PC-9 (cell line): Measurements from ENCODE around the gene EEF1AKMT3. TPM values are rescaled to one million over a fixed set of nuclear protein-coding genes. Genes with fewer than 3 reads are reported as not detected.

Experiments used
- Bru-seq: library from RNA; stranded (reverse); fragments of 400-500 nt; gene quantifications from one replicate; lab custom pipeline; 2021; lab: Mats Ljungman, UMichigan
- BruChase-seq, 2 experiments: library from RNA; stranded (reverse); fragments of 400-500 nt; gene quantifications; one replicate each; lab custom pipeline; 2021; lab: Mats Ljungman, UMichigan
- BruUV-seq: library from RNA; stranded (reverse); fragments of 400-500 nt; replicated peaks from 2 replicates; lab custom pipeline; 2021; lab: Mats Ljungman, UMichigan
- CTCF ChIA-PET: fragments of 300-600 bp; sonication (Branson Sonifier 250); formaldehyde crosslinking; loops from one replicate; lab custom pipeline; 2022; ENCODE audit warnings: antibody characterized with exemption; lab: Charles Lee
- POLR2A ChIA-PET: fragments of 300-600 bp; sonication (Branson Sonifier 250); formaldehyde crosslinking; loops from one replicate; lab custom pipeline; 2022; ENCODE audit warnings: antibody characterized with exemption; ENCODE audit not compliant: unreplicated experiment; lab: Charles Lee
- DNase-seq, 2 experiments: peaks; one replicate each; pipeline versions ENCODE4 v3.0.0 to v3.0.0-alpha.2; 2015 to 2022; ENCODE audit warnings: mixed read lengths in 1 of 2
- H2AFZ ChIP-seq: fragments of 200-600 bp; sonication (generic); 2 replicates; pipeline ENCODE4 v1.8.1; 2017; ENCODE audit warnings: antibody characterized with exemption
- H3F3A ChIP-seq: fragments of 200-600 bp; sonication (generic); 2 replicates; pipeline ENCODE4 v1.8.1; 2017; ENCODE audit warnings: antibody characterized with exemption, mild to moderate bottlenecking, low read depth; ENCODE audit not compliant: insufficient read depth
- H3K27ac ChIP-seq: fragments of 200-600 bp; sonication (generic); 2 replicates; pipeline ENCODE4 v1.6.1; 2016; ENCODE audit warnings: mixed run types
- H3K27me3 ChIP-seq: fragments of 200-600 bp; sonication (generic); 2 replicates; pipeline ENCODE4 v1.6.1; 2016; ENCODE audit warnings: low read depth, mixed run types; ENCODE audit not compliant: insufficient read depth
- H3K36me3 ChIP-seq: fragments of 200-600 bp; sonication (generic); 2 replicates; pipeline ENCODE4 v1.6.1; 2016; ENCODE audit warnings: low read depth, mixed run types
- H3K4me1 ChIP-seq: fragments of 200-600 bp; sonication (generic); replicated peaks from 2 replicates; pipeline ENCODE4 v1.6.1; 2016; ENCODE audit warnings: mixed run types; ENCODE audit not compliant: insufficient read depth
- H3K4me2 ChIP-seq: fragments of 200-600 bp; sonication (generic); 2 replicates; pipeline ENCODE4 v1.6.1; 2017; ENCODE audit warnings: mixed run types
- H3K4me3 ChIP-seq: fragments of 200-600 bp; sonication (generic); 2 replicates; pipeline ENCODE4 v1.6.1; 2016; ENCODE audit warnings: mixed run types
- H3K79me2 ChIP-seq: fragments of 200-600 bp; sonication (generic); 2 replicates; pipeline ENCODE4 v1.6.1; 2017; ENCODE audit warnings: low read depth, mixed run types
- H3K9me2 ChIP-seq: fragments of 200-600 bp; sonication (generic); 2 replicates; pipeline ENCODE4 v1.8.1; 2017; ENCODE audit warnings: mild to moderate bottlenecking; ENCODE audit not compliant: insufficient read depth
- H3K9me3 ChIP-seq: fragments of 200-600 bp; sonication (generic); 2 replicates; pipeline ENCODE4 v1.8.1; 2016; ENCODE audit warnings: low read depth; ENCODE audit not compliant: insufficient read depth
- H4K20me1 ChIP-seq: fragments of 200-600 bp; sonication (generic); 2 replicates; pipeline ENCODE4 v1.8.1; 2017; ENCODE audit not compliant: insufficient read depth
- CTCF ChIP-seq: fragments of 200-600 bp; sonication (generic); conservative IDR thresholded peaks from 2 replicates; pipeline ENCODE4 v1.6.1; 2017; ENCODE audit warnings: mixed run types, antibody characterized with exemption, mild to moderate bottlenecking, moderate library complexity
- EZH2 ChIP-seq: fragments of 200-600 bp; sonication (generic); IDR thresholded peaks from 2 replicates; pipeline ENCODE4 v1.8.0; 2017; ENCODE audit warnings: antibody characterized with exemption, low read depth
- intact Hi-C: fragments of 100-400 bp; cut with micrococcal nuclease; formaldehyde crosslinking; loops from one replicate; pipeline ENCODE4 v1.10.0; 2022; ENCODE audit not compliant: unreplicated experiment
- long read RNA-seq: library from polyadenylated mRNA; stranded (forward); transcript quantifications from one replicate; pipeline ENCODE4 v2.0.0, GENCODE V29; 2022
- total RNA-seq: library from RNA; stranded (reverse); gene quantifications from 2 replicates; pipeline ENCODE4 v1.2.3, GENCODE V29; 2021

The EEF1AKMT3 gene
- total RNA-seq (13.1 and 17.8 TPM in 2 replicates), Bru-seq, nascent RNA (percentile 54 among the genes with signal in this experiment), BruChase-seq, experiment 1, labeled RNA remaining after a 2-hour chase (percentile 82 among the genes with signal in this experiment), BruChase-seq, experiment 2, labeled RNA remaining after a 6-hour chase (percentile 83 among the genes with signal in this experiment)
- long read RNA-seq, transcript EEF1AKMT3-201 (3 exons, 2,563 nt): major isoform, 14 of 23 reads
- long read RNA-seq, partial matches to known transcripts: 0 of 23 reads
- long read RNA-seq, other reads (novel, unspliced or antisense): 4 of 23 reads

GRCh38 chr12:57772429-57773322 lies at the start of gene EEF1AKMT3:
Gene EEF1AKMT3, plus strand, starts transcription at chr12:57772614. Its CDS starts 111 bp downstream, at chr12:57772725.
- H3K4me1 ChIP-seq: peaks cover 8% of the 10 kb centered on the region; the same call in 1 of the 2 replicates
- no peak for DNase-seq
- peak within 1 kb of the TSS; percentile 94 for H2AFZ ChIP-seq
- ChIA-PET POLR2A (interaction anchor here (0.5 to 0.6 kb wide), 4 partner anchors 11 to 253 kb away, joined by 3 to 13 read pairs (median 4); no protein-coding TSS in a partner anchor), CTCF (interaction anchor here (0.7 to 0.9 kb wide), 2 partner anchors 16 to 123 kb away, joined by 3 to 4 read pairs; no protein-coding TSS in a partner anchor)
- H4K20me1 ChIP-seq: no peaks in the 10 kb centered on the region; the same call in 1 of the 2 replicates
- H3K79me2 ChIP-seq: peaks cover 19% of the 10 kb centered on the region
- H3K9me2 ChIP-seq: no peaks in the 10 kb centered on the region
- peak within 1 kb of the TSS; percentile 68 for H3K4me3 ChIP-seq
- no peaks in the 10 kb centered on the region for H3K27me3 ChIP-seq
- BruUV-seq: no TSS peak
- peak within 1 kb of the TSS; percentile 75 for H3K27ac ChIP-seq
- H3K4me2 ChIP-seq: peak within 1 kb of the TSS; percentile 84
- H3F3A ChIP-seq: peaks cover 3% of the 10 kb centered on the region; the same call in 1 of the 2 replicates
- H3K9me3 ChIP-seq: no peaks in the 10 kb centered on the region
- intact Hi-C loops: loop anchor here (2.0 kb wide), 1 partner anchor 18 kb away; the partner anchor contains the start of gene MARCHF9
- H3K36me3 ChIP-seq: no peaks in the 10 kb centered on the region
- TF ChIP-seq CTCF (no peak), EZH2 (no peak)

GRCh38 chr12:57722716-57723629 lies 49.4 kb upstream of the EEF1AKMT3 start:
- CTCF ChIA-PET: interaction anchor here (0.7 kb wide), 1 partner anchor 139 kb away, joined by 6 read pairs; no protein-coding TSS in a partner anchor
- intact Hi-C loops: loop anchor here (10.0 kb wide), 1 partner anchor 128 kb away; the partner anchor contains the start of gene PIP4K2C

More at GRCh38 chr12:57722716-57723629, 49.4 kb upstream of the EEF1AKMT3 start:
- POLR2A ChIA-PET: no interaction called here
- Histone ChIP-seq H3K27me3 (no peaks in the 10 kb centered on the region), H3K36me3 (no peaks in the 10 kb centered on the region), H3K4me3 (no peak overlapping the region), H3K4me2 (no peak overlapping the region), H4K20me1 (no peaks in the 10 kb centered on the region), H2AFZ (no peak overlapping the region), H3K79me2 (no peaks in the 10 kb centered on the region), H3K27ac (no peak overlapping the region), H3K4me1 (no peaks in the 10 kb centered on the region), H3K9me2 (no peaks in the 10 kb centered on the region), H3F3A (no peaks in the 10 kb centered on the region), H3K9me3 (no peaks in the 10 kb centered on the region)
- no peak for DNase-seq
- BruUV-seq: no TSS peak
- no peak for TF ChIP-seq CTCF
- no peak for TF ChIP-seq EZH2
